Measurements from ENCODE around the gene UBE2E2. TPM values are rescaled to one million over a fixed set of nuclear protein-coding genes. Genes with fewer than 3 reads are reported as not detected.

The UBE2E2 gene
- total RNA-seq, 2 experiments from 2014 or later = 41.1 to 48.8 TPM

GRCh38 chr3:23389089-23389488 is 186.0 kb downstream of the UBE2E2 start:
- H2AFZ ChIP-seq (ENCODE audit: low read length) = no peak overlapping the region; the same call in 1 of the 2 replicates
- ChIA-PET POLR2A (interaction anchor here (0.6 to 8.9 kb wide), 23 partner anchors 10 to 372 kb away, joined by 3 to 130 read pairs (median 6); no protein-coding TSS in a partner anchor), CTCF (ENCODE audit: unreplicated experiment) (interaction anchor here (0.8 to 1.4 kb wide), 2 partner anchors 47 to 52 kb away, joined by 3 to 4 read pairs; no protein-coding TSS in a partner anchor)
- H3K36me3 ChIP-seq (ENCODE audit: insufficient read depth, low read length) = peaks cover 25% of the 10 kb centered on the region; the same call in 1 of the 2 replicates
- no peaks in the 10 kb centered on the region for H3K9me3 ChIP-seq (ENCODE audit: low read length)
- TSS peak; percentile 74 for BruUV-seq (replicated peaks)
- H3K4me1 ChIP-seq (ENCODE audit: insufficient read depth, low read length, poor library complexity, severe bottlenecking) = peaks cover 60% of the 10 kb centered on the region
- H3K9me2 ChIP-seq (ENCODE audit: insufficient read depth, low read length) = no peaks in the 10 kb centered on the region
- peak overlapping the region; percentile 88 for H3K4me2 ChIP-seq (ENCODE audit: low read length)
- TF ChIP-seq CTCF (conservative IDR thresholded peaks at IDR 0.05; ENCODE audit: low read length) = no peak
- no peak for TF ChIP-seq EZH2phosphoT487 (IDR thresholded peaks at IDR 0.05; ENCODE audit: borderline replicate concordance, low read depth, low read length)
- H3K27ac ChIP-seq (ENCODE audit: low read depth, low read length, poor library complexity, severe bottlenecking) = peak overlapping the region; percentile 99
- peak overlapping the region; percentile 89 for H3K4me3 ChIP-seq (ENCODE audit: low read depth, low read length, poor library complexity, severe bottlenecking)
- H3K79me2 ChIP-seq (ENCODE audit: insufficient read depth, low read depth, low read length) = peaks cover 77% of the 10 kb centered on the region
- DNase-seq (ENCODE audit: low spot score) = peak; percentile 83
- intact Hi-C loops (cut with micrococcal nuclease; ENCODE audit: unreplicated experiment) = loop anchor here (1.0 to 5.0 kb wide), 10 partner anchors 48 to 558 kb away; partner anchors contain the start of gene NR1D2
- no peaks in the 10 kb centered on the region for H4K20me1 ChIP-seq (ENCODE audit: insufficient read depth, low read length)

- Histone ChIP-seq H4K20me1 (ENCODE audit: insufficient read depth, low read length) (no peaks in the 10 kb centered on the region), H3K9me3 (ENCODE audit: low read length) (no peaks in the 10 kb centered on the region), H3K9me2 (ENCODE audit: insufficient read depth, low read length) (no peaks in the 10 kb centered on the region), H3K79me2 (ENCODE audit: insufficient read depth, low read depth, low read length) (peaks cover 71% of the 10 kb centered on the region), H3K4me2 (ENCODE audit: low read length) (peak overlapping the region; percentile 88), H3K27ac (ENCODE audit: low read depth, low read length, poor library complexity, severe bottlenecking) (peak overlapping the region; percentile 99), H3K4me3 (ENCODE audit: low read depth, low read length, poor library complexity, severe bottlenecking) (peak overlapping the region; percentile 89), H3K4me1 (ENCODE audit: insufficient read depth, low read length, poor library complexity, severe bottlenecking) (peaks cover 60% of the 10 kb centered on the region), H3K36me3 (ENCODE audit: insufficient read depth, low read length) (peaks cover 23% of the 10 kb centered on the region; the same call in 1 of the 2 replicates), H2AFZ (ENCODE audit: low read length) (no peak overlapping the region; the same call in 1 of the 2 replicates)
- TF ChIP-seq CTCF (conservative IDR thresholded peaks at IDR 0.05; ENCODE audit: low read length) = no peak; the same call in 1 of the 2 replicates
- no peak for TF ChIP-seq EZH2phosphoT487 (IDR thresholded peaks at IDR 0.05; ENCODE audit: borderline replicate concordance, low read depth, low read length)
- peak; percentile 96 for DNase-seq (ENCODE audit: low spot score)
- ChIA-PET POLR2A (interaction anchor here (0.6 to 8.9 kb wide), 27 partner anchors 11 to 371 kb away, joined by 3 to 130 read pairs (median 7); no protein-coding TSS in a partner anchor), CTCF (ENCODE audit: unreplicated experiment) (interaction anchor here (0.6 to 1.4 kb wide), 4 partner anchors 14 to 51 kb away, joined by 3 to 4 read pairs (median 4); no protein-coding TSS in a partner anchor)
- no TSS peak for BruUV-seq (replicated peaks)
- intact Hi-C loops (cut with micrococcal nuclease; ENCODE audit: unreplicated experiment) = loop anchor here (1.0 to 5.0 kb wide), 11 partner anchors 48 to 558 kb away; partner anchors contain the start of gene NR1D2
These were observed 186.6 kb downstream of the UBE2E2 start for GRCh38 chr3:23389686-23390085.

GRCh38 chr3:23390446-23390845 is 187.3 kb downstream of the UBE2E2 start:
- peaks cover 60% of the 10 kb centered on the region for H3K4me1 ChIP-seq (ENCODE audit: insufficient read depth, low read length, poor library complexity, severe bottlenecking)
- POLR2A ChIA-PET = interaction anchor here (0.9 to 8.9 kb wide), 21 partner anchors 12 to 370 kb away, joined by 3 to 130 read pairs (median 6); no protein-coding TSS in a partner anchor

More at GRCh38 chr3:23390446-23390845, 187.3 kb downstream of the UBE2E2 start:
- Histone ChIP-seq H3K4me3 (ENCODE audit: low read depth, low read length, poor library complexity, severe bottlenecking) (peak overlapping the region; percentile 89), H3K9me3 (ENCODE audit: low read length) (no peaks in the 10 kb centered on the region), H4K20me1 (ENCODE audit: insufficient read depth, low read length) (no peaks in the 10 kb centered on the region), H2AFZ (ENCODE audit: low read length) (peak overlapping the region; percentile 5; the same call in 1 of the 2 replicates), H3K27ac (ENCODE audit: low read depth, low read length, poor library complexity, severe bottlenecking) (peak overlapping the region; percentile 99), H3K4me2 (ENCODE audit: low read length) (peak overlapping the region; percentile 88), H3K79me2 (ENCODE audit: insufficient read depth, low read depth, low read length) (peaks cover 64% of the 10 kb centered on the region), H3K9me2 (ENCODE audit: insufficient read depth, low read length) (no peaks in the 10 kb centered on the region), H3K36me3 (ENCODE audit: insufficient read depth, low read length) (peaks cover 19% of the 10 kb centered on the region; the same call in 1 of the 2 replicates)
- CTCF ChIA-PET (ENCODE audit: unreplicated experiment) = interaction anchor here (1.3 to 1.4 kb wide), 2 partner anchors 14 to 50 kb away, joined by 4 read pairs; no protein-coding TSS in a partner anchor
- intact Hi-C loops (cut with micrococcal nuclease; ENCODE audit: unreplicated experiment) = loop anchor here (2.0 kb wide), 1 partner anchor 416 kb away; no protein-coding TSS in a partner anchor
- peak; percentile 88 for DNase-seq (ENCODE audit: low spot score)
- BruUV-seq (replicated peaks) = no TSS peak
- no peak for TF ChIP-seq CTCF (conservative IDR thresholded peaks at IDR 0.05; ENCODE audit: low read length)
- no peak for TF ChIP-seq EZH2phosphoT487 (IDR thresholded peaks at IDR 0.05; ENCODE audit: borderline replicate concordance, low read depth, low read length)

Measured in OCI-LY7 (cell line).